GM19328 (cell line): ENCODE data around the gene MYPN.

ENCODE experiments used
- ATAC-seq: cut with Tn5 transposase; IDR thresholded peaks from one replicate; pipeline ENCODE4 v1.9.1; 2021; ENCODE audit warnings: mild to moderate bottlenecking, moderate library complexity; ENCODE audit not compliant: unreplicated experiment

MYPN gene

DNA sequence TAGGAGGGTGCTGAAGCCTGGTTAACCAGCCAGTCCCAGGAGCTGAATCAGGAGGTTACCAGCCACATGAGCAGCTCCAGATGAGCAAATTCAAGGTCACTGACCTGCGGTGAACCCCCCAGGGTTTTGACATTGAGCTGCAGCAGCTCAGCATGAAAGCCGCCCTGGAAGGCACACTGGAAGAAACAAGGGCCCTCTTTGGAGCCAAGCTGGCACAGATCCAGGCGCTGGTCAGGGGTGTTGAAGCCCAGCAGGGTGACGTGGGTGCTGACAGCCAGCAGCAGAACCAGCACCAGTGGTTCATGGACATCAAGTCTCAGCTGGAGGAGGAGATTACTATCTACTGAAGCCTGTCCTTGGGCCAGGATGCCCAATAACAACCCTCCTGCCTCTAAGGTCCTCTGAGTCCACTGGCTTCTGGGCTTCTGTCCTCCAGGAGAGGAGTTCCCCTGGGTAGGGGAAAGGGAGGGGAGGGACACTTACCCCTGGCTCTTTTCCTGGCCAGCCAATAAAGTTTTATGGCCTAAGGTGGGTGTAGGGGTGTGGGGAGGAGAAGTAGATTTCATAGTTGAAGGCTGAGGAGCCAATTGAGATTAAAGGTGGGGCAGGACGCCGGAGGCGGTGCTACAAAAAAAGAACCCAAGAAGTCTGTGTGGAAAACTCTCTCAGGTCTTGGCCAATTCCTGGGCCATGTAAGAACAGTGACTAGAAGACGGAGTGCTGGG is 152.0 kb downstream of the MYPN start:
- no peak for ATAC-seq
